Urothelium cell line (cell line): ENCODE data around the gene ASB1.

Source experiments
- DNase-seq: peaks from one replicate; pipeline ENCODE4 v3.0.0; 2011; ENCODE audit warnings: low spot score, mixed read lengths
- FAIRE-seq: peaks from 2 replicates; lab custom pipeline; 2011; peaks lifted over from hg19 to GRCh38; lab: Jason Lieb, UNC

ASB1 gene

DNA sequence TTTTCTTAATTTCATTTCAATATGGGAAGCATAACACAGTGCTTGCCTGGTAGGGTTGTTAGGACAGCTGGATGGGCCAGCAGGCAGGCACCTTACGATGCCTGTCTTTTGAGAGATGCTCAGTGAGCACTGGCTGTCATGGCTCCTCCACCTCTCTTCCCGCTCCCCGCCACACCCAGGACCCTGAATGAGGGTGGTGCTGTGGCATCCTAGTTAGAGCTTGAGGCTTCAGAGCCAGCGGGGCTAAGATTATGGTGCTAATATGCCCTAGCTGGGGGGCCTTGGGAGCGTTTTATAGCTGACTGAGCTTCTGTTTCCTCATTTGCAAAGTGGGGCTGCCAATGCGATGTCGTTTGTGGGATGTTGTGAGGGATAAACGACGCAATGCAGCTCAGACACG, 37.7 kb downstream of the ASB1 start:
- no peak for DNase-seq
- FAIRE-seq = no peak

- FAIRE-seq = no peak
- no peak for DNase-seq
These were observed 38.9 kb downstream of the ASB1 start for GRCh38 chr2:238465487-238466242.

DNA sequence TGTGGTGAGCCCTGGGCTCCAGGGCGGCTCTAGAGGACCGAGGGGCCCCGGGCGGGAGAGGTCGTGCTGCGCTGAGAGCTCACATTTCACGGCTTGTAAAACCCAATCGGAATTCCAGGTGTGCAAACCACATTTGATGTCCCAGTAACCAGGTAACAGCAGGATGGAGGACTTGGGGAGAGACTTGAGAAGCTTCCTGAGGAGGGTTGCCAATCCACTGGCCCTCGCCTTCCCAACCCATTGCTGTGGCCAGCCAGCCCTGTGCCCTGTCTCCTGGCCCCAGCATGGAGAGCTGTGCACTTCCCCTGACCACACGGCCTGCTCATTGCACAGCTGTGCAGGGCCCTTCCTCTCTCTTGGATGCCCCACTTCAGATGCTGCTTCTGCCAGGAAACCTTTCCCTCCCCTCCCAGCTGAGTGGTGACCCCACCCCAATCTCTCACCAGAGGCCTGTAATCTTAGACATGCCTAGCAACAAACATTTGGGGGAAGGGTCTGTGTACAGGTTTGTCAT, 39.6 kb downstream of the ASB1 start:
- FAIRE-seq (no peak), DNase-seq (peak; percentile 54)

- FAIRE-seq = no peak
- DNase-seq = no peak
These were observed 40.3 kb downstream of the ASB1 start for GRCh38 chr2:238467062-238467461.

DNA sequence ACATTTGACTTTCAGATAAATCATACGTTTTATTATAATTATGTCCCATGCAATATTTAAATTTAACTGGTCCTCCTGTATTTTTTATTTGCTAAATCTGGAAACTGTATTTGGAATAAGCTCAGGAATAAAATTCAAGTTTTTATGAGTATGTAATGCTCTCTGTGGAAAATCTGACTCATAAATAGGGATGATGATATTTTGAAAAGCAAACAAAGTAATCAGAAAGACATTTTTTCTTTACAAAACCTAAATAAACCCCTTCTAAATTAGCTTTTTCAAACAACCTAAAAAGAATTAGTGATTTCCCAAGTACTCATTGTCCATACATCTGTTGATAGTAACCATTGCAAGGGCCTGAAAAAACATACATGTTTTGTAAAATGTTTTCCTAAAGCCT, 41.1 kb downstream of the ASB1 start:
- DNase-seq = no peak

DNA sequence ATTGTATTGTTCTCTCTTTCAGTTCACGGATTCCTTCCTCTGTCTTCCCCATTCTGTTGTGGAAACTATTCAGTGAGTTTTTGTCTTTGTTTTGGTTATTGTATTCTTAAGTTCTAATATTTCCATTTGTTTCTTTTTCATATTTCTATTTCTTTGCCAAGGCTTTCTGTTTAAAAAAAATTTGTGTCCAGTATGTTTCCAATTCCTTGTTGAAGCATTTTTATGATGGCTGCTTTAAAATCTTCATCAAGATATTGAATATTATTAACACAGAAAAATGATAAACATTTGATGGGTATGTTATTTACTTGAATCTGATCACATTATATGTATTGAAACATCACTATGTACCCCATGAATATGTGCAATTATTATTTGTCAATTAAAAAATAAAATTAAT, 42.4 kb downstream of the ASB1 start:
- FAIRE-seq (no peak), DNase-seq (no peak)

More for the DNA sequence above, 41.1 kb downstream of the ASB1 start:
- no peak for FAIRE-seq

GRCh38 chr2:238473014-238473413, 46.3 kb downstream of the ASB1 start:
- DNase-seq (no peak), FAIRE-seq (no peak)

GRCh38 chr2:238473523-238473922, 46.8 kb downstream of the ASB1 start:
- FAIRE-seq = no peak
- no peak for DNase-seq

- FAIRE-seq = no peak
- DNase-seq = no peak
These were observed 48.3 kb downstream of the ASB1 start for GRCh38 chr2:238475034-238475433.

DNA sequence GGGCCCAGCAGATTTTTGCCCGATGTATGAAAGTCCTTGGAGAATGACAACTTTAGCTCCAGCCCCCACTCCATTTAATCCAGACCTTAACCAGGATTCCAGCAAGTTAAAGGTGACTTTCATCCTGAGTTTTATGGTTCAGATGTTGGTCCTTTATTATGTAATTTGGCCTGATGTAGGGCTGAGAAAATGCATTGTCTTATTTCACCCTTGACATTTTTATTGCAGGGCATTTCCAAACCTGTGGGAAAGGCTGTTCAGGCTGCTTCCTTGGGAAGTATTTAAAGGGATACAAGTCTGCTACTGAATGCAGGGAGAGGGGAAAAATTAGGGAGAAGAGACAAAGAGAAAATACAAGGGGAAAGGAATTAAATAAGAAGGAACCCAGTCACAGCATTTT, 48.8 kb downstream of the ASB1 start:
- DNase-seq (no peak), FAIRE-seq (no peak)

DNA sequence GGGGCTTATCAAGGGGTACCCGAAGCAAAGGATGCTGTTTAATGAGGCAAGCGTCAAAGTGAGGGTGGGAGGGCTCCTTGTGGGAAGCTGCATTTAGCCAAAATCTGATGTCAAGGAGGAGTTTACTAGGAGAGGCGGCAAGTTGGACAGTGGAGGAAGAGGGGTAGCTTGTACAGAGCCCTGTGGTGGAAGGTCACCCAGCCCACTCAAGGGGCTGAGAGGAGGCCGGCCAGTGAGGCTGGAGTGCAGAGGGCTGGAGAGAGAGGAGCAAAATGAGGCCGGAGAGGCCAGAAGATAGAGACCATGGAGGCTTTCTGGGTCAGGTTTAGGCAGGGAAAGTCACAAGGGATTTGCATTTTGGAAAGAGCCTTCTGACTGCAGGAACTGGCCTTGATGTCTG, 49.5 kb downstream of the ASB1 start:
- FAIRE-seq (no peak), DNase-seq (no peak)

DNA sequence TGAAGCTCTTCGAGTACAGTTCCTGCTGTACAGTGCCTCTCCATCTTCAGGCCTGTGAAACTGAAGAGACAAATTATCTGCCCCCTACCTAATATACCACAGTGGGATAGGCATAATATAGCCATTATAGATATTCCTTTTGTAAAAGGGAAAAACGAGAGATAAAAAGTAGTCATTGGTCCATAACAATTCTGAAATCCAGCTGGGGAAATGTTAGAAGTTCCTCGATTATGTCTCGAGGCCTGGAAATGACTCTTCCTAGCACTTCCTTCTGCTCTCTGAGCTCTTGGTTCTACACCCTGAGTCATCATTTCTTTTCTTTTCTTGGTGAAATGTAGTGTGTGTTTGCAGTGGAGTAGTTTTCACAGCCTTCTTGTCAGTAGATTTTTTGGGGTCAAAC, 51.5 kb downstream of the ASB1 start:
- no peak for FAIRE-seq

GRCh38 chr2:238479847-238480246, 53.1 kb downstream of the ASB1 start:
- no peak for DNase-seq
- no peak for FAIRE-seq

More for the DNA sequence above, 51.5 kb downstream of the ASB1 start:
- no peak for DNase-seq

DNA sequence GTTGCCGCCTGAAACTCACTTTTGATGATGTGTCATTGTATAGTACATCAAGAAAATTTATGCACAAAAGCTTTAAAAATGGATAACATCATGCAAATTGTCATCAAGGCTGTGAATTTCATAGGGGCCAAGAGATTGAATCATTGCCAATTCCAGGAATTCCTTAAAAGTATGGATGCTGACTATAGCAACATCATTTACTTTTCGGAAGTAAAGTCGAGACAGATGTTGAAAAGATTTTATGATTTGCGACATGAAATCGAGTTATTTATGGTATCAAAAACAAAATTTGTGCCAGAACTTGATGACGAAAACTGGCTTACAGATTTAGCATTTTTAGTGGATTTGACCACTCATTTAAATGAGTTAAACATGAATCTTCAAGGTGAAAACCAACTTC, 56.3 kb downstream of the ASB1 start:
- no peak for DNase-seq
- FAIRE-seq = no peak

GRCh38 chr2:238483656-238484055, 56.9 kb downstream of the ASB1 start:
- DNase-seq (no peak), FAIRE-seq (no peak)

- no peak for DNase-seq
- no peak for FAIRE-seq
These were observed 58.1 kb downstream of the ASB1 start for GRCh38 chr2:238484522-238485452.

DNA sequence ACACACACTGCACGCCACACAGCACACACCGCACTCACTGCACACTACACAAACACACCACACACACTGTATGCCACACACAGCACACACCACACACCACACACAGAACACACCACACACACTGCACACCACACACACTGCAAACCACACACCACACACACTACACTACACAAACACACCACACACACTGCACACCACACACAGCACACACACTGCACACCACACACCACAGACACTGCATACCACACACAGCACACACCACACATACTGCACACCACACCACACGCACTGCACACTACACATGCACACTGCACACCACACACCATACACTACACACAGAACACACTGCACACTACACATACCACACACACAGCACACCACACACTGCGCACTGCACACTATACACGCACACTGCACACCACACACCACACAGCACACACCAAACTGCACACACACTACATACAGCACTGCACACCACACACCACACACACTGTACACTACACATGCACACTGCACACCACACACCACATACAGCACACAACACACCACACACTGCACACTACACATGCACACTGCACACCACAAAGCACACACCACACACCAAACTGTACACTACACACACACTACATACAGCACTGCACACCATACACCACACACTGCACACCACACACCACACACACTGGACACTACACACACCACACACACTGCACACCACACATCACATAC, 59.6 kb downstream of the ASB1 start:
- DNase-seq (no peak), FAIRE-seq (no peak)

GRCh38 chr2:238487134-238487533, 60.4 kb downstream of the ASB1 start:
- DNase-seq (no peak), FAIRE-seq (no peak)

- FAIRE-seq = no peak
- DNase-seq = no peak
These were observed 61.1 kb downstream of the ASB1 start for GRCh38 chr2:238487652-238488346.

DNA sequence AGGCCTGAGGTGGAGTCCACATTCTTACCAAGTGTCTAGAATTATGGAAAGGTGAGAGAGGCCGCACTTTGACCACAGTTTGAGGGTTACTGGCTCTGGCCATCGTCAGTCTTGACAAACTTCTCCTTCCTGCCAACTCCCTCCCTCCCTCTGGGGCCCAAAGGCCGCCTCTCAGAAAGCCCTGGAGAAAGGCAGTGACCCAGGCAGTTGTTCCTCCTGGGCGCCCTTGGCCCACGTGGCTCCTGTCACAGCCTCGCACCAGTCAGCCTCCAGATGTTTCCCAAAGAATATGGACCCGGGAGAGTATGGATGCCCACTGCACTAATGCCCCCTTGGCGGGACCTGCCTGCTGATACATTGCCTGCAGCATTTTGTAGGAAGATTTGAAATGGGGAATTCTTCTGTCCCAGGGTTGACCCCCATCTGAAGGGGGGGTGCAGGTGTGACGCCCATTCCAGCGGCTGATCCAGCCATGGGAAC, 61.7 kb downstream of the ASB1 start:
- FAIRE-seq (no peak), DNase-seq (no peak)
